Brain pericyte (primary cell): Measurements from ENCODE around the gene PRELID1.
"Not testable (repeated sequence)": the region's sequence is repeated elsewhere in the genome, so short reads cannot be mapped to it uniquely, and the experiment has no call there.

Experiments
- DNase-seq: peaks from one replicate; pipeline ENCODE4 v3.0.0-alpha.2; 2012; ENCODE audit warnings: low read depth, low spot score

PRELID1 gene

DNA sequence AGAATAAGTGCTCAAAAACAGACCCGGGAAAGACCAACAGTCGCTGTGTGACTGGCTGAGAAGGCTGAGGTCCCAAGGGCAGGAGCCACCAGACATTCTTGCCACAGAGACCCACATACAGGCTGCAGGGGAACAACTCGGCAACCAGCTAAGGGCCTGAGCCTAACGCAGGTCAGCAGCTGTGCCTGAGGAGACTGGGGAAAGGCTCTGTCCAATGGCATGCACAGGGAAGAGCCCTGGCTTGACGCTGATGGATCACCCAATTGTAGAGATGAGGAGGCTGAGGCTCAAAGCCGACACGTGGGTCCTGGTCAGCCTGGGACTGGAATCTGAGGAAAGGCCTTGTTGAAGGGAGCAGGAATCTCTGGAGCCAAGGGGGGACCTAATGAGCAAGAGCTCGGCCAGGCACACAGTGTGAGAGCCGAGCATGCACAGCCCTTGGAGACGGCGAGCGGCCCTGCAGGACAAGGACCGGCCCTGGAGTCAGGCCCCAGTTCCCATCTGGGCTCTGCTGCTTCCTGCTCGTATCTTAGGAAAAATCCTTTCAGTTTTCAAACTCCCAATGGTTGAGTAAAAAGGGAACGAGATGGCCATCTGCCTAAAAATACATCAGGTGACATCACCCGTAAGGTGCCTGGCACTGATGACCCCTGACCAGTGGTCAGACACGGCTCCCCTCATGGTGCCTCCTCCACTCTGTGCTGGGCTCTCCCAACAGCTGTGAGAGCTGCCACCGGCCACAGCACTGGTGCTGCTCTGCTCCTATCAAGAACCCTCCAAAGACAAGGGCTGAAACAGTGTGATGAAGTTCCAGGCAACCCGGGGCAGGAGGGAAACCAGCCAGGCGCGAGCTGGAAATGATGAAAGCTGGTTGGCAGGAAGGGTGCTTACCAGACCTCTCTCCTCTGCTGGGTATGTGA lies 31.4 kb downstream of the PRELID1 start:
- no peak for DNase-seq

DNA sequence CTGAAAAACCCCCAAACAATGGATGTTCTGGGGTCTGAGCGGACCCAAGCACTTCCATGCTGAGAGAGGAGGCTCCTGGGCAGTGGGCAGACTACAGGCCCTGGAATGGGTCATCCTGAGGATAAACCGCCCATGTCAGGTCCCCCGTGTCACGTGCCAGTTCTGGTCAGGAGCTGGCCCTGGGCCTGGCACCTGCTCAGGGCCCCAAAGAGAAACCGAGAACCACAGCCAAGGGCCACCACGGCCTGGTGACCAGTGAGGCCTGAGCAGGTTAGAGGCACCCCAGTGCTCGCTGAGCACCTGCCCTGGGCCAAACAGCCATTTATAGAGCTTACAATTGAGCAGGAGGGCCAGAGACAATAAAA lies 32.1 kb downstream of the PRELID1 start:
- no peak for DNase-seq

DNA sequence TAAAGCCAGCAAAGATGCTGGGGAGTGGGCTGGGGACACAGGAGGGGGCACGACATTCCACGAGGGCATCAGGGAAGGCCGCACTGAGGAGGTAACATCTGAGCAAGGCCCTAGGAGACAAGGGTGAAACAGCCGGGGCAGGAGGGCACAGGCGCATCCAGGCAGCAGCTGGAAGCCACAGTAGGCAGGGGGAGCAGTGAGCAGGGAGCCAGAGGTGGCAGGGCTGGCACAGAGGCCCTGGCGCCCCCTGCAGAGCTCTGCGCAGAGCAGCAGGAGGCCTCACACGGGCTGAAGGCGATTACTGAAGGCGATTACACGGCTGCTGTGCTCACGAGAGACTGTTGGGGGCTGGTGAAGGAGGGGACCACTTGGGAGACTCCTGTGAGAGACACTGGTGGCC lies 32.5 kb downstream of the PRELID1 start:
- no peak for DNase-seq

DNA sequence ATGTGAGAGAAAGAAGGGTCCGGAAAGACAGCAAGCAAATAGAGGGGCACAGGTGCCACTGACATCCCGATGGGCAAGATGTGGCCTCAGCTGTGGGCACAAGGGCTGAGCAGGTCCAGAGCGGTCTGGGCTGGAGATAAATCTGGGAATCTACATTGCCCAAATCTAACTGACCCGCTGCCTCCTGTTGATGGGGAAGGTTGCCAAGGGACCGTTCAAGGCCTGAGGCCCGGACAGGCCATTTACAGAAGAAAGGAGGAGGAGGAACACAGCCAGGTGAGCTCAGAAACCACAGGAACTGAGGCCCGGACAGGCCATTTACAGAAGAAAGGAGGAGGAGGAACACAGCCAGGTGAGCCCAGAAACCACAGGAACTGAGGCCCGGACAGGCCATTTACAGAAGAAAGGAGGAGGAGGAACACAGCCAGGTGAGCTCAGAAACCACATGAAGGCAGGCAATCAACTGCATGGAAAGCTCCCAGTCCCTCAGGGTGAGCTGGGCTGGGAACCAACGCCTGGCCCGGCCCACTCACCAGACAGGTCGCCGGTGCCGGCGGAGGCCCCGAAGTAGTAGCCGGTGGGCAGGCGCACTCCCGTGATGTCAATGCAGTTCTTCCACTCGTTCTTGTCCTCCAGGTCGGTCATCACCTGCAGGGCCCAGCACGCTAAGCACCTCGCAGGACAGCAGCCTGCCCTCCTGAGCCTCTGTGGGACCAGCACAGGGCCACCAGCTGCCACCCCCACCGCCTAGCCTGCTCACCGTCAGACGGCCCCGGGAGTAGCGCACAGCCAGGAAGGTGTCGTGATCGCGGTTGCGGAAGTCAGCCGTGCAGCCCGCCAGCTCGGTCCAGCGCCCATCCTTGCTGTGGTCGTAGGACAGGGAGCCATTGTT lies 33.2 kb downstream of the PRELID1 start:
- no peak for DNase-seq

DNA sequence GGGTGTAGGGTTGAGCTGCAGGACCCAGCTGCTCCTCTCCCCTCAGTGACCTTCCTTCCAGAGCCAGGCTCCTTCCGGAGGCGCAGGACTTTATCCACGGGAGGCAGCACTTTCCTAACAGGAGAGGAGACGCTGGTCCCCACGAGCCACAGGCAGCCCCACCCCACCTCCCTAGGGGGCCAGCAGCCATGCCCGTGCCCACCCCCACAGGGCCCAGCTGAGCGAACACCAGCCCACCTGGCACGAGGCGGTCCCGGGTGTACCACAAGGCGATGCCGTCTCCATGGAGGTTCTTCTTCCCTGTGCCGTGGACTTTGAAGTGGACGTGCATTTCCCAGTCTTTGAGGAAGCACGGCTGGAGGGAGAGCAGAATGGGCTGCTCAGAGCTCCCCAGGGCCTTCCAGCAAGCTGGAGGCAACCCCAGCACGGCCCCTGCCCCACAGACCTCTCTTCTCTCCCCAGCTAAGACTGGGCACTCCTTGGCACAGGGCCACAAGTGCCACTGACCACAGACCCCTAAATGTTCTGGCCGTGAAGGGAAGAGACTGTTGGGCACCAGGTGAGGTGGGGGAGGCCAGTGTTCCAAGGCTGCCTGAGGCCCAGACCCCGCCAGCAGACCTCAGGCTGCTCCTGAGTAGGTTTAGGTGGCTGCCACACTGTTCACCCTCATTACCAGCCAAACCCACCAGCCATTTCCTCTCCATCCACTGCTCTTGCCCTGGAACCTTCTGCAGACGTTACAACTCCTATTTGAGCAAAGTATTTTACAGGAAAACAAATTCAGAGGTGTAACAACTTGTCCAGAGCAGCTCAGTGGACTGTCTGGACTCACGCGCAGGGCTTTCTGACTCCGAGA lies 34.9 kb downstream of the PRELID1 start:
- DNase-seq, result no peak

DNA sequence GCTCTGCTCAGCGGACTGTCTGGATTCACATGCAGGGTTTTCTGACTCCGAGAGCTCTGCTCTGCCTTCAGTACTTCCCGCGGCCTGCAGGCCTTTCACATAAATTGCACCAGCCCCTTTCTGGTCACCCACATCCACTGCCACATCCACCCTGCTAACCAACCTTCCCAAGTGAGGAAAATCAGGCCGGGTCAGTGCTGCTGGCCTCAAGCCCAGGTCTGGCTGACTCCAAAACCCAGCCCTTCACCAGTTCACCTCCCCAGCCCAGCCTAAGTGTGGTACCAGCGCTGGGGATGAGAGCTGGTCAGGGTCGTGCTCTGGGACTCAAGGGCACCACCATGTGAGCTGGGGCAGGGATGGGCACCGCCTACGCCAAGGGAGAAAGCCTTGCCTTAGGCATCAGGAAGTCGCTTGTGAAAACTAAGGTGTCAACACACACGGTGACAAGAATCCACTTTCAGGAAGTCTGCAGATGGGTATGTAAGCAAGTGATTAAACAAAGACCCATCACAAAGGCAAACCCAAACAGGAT lies 35.6 kb downstream of the PRELID1 start:
- DNase-seq, result no peak

DNA sequence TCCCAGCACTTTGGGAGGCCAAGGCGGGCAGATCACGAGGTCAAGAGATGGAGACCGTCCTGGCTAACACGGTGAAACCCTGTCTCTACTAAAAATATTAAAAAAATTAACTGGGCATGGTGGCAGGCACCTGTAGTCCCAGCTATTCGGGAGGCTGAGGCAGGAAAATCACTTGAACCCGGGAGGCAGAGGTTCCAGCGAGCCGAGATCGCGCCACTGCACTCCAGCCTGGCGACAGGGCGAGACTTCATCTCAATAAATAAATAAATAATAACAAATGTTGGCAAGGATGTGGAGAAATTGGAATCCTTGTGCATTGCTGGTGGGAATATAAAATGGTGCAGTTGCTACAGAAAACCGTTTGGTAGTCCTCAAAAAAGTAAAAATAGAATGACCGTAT lies 39.4 kb downstream of the PRELID1 start:
- not testable (repeated sequence) for DNase-seq

DNA sequence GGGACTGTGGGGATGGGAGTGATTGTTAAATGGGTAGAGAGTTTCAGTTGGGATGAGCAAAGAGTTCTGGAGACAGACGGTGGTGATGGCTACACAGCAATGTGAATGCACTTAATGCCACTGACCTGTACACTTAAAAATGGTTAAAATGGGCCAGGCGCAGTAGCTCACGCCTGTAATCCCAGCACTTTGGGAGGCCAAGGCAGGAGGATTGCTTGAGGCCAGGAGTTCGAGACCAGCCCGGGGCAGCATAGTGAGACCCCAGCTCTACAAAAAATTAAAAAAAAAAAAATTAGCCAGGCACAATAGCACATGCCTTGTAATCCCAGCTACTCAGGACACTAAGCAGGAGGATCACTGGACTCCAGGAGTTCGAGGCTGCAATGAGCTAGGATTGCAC lies 40.2 kb downstream of the PRELID1 start:
- no peak for DNase-seq

DNA sequence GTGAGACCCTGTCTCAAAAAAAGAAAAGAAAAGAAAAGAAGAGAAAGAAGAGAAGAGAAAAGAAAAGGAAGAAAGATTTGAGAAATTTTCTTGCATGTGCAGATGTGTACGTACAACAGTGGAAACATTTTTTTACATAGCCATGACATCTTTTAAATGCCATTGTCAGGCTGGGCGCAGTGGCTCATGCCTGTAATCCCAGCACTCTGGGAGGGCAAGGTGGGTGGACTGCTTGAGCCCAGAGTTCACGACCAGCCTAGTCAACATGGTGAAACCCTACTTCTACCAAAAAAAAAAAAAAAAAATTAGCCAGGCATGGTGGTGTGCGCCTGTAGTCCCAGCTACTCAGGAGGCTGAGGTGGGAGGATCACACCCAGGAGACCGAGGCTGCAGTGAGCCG lies 41.3 kb downstream of the PRELID1 start:
- no peak for DNase-seq

DNA sequence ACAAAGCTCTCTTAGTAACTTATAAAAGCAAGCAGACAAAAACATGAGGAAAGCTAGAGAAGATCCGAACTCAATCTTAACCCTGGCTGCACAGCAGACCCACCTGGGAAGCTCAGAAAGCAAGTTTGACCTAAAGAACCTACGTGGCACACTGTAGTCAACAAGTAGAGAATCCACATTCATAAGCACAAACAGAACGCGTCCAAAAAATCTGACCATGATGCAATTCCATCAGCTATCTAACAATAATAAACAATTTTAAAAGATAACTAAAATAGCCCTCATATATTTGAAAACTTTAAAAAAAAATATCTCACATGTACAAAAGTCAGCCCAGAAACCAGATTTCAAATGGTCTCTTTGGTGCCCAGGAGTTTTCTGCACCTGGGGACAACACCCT lies 43.2 kb downstream of the PRELID1 start:
- DNase-seq, result no peak

DNA sequence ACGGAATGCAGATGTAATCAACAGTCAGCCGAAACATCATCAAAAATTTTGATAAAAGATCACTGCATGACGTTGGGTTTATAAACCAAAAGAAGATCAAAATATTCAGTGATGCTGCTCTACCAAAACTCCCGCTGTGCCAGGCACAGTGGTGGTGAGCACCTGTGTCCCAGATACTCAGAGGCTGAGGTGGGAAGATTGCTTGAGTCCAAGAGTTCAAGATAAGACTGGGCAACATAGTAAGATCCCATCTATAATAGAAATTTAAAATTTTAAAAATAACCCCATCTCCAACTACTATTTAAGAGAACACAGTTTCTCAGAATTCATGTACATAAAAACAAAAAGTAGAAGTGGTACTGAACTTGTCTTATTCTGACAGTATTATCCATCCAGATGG lies 44.1 kb downstream of the PRELID1 start:
- no peak for DNase-seq

DNA sequence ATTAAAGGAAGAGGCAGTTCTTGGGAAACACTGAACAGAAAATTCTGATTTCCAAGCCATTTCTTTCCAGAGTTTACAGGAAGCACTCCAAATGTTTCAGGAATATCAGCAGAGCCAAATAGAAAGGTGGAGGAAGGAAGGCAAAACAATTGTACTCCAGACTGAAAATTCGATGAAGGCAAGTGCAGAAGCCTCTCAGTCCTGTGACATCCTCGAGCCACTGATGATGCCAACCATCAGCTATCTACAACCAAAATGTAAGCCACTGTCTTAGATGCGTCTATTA lies 45.7 kb downstream of the PRELID1 start:
- DNase-seq, result no peak

DNA sequence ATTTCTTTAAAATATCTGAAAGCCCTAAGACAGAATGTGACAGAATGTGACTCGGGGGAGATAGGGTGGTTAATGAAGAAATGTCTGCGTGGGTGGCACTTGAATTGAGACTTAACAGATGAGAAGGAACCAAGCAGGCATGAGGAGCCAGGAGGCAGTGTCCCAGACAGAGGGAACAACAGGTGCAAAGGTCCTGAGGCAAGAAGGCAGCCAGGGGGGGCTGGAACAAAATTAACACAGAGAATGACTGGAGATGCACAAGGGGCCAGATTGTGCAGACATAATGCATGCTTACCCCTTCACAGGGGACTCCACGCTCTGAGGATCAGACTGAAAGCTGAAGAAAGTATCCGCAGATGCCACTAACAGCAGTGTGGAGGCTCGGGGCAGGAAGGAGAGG lies 46.2 kb downstream of the PRELID1 start:
- DNase-seq, result no peak

DNA sequence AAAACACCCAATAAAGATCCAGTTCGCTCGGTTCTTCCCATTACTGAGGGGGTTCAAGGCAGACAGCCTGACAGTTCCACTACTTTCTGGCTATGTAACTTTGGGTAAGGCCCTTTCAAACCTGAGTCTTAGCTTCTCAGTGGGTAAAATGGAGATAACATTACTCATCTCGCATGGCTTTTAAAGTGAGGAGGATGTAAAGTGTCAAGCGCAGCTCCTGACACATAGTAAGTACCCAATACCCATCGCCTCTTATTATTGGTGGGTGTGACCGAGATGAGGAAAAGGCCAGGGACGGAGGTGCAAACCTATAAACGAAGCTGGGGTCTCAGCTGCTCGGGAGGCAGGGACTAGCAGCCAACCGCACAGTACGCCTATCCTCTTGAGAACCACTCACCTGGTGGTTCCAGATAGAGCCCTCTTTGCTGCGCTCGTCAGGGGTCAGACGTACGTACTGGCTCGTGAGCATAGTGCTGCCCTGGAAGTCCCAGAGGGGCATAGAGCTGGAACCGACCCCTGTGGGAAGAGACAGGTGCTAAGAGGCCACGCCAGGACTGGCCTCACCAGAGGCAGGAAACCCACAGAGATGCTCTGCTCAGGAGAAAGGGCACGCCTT lies 47.3 kb downstream of the PRELID1 start:
- no peak for DNase-seq

DNA sequence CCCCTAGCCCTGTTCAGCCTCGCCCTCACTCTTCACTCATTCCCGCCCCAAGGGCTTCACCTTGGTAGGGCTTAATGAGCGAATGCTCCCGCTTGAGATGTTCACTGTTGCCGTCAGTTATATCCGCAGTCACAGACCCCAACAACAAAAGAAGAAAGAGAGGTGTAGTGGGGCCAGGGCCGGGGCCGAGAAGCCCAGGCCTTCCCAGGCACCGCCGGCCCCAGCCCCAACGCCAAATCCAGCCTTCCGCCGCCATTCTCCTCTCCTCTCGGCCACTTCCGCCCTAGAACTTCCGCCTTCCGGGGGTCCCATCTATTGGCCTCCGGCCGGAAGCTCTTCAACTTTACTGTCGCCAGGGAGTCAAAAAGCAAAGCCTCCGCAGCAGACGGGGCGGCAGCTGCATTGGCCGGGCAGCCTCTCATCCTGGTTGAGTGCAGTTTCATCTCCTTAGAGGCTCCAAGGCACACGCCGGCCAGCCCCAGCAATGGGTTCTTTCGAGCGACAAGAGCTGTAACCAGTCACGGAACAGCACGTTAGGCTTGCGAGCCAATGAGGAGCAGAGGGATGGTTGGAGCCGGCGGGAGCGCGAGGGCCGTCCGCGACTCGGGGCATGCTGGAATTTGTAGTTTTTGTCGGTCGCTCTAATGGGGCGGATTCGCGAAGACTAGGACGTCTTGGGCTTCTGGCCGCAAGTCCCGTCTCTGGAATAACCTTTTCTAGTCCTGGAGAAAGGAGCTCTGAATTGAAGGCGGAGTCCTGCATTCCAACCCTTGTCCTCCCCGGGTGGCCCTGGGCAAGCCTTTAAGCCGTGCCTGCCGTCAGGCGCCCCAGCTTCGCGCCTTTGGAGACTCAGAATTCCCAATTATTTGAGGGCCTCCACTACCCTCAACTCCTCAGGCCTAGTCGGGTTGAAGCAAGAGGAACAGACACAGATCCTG lies 48.1 kb downstream of the PRELID1 start, which contains the start of gene LMAN2:
LMAN2 (minus strand) TSS at position 277 of the 938 bp plus-strand sequence; CDS start at position 256, 21 bp downstream.
- peak; percentile 93 for DNase-seq

DNA sequence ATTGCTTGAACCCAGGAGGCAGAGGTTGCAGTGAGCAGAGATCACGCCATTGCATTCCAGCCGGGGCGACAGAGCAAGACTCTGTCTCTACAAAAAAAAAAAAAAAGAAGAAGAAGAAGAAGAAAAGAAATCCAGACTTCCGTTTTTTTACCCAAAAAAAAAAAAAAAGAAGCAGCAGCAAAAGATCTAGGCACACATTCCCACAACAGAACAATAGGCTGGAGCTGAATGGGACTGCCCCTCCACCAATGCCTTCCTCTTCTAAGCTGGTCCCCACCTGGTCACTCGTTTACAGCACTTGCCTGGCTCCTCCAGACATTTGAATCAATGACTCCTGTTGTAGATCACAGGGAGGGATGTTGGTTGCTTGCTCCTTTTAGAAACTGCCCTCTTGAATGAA lies 49.5 kb downstream of the PRELID1 start:
- no peak for DNase-seq

DNA sequence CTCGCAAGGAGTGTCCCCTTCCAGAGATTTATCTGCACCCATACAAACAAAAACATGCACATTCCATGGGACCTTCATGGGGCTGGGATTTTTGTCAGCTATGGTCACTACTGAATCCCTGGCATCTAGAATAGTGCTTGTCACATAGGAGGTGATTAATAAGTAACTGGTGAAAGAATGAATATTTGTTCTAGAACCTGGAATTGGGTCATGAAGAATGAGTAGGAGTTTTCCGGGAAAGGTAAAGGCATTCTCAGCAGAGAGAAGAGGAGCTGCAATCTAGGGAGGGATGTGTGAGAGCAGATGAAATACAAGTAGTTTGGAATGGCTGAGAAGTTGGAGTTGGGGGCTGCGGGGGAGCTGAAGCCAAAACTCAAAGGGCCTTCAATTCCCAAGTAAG lies 50.7 kb downstream of the PRELID1 start:
- DNase-seq, result no peak

DNA sequence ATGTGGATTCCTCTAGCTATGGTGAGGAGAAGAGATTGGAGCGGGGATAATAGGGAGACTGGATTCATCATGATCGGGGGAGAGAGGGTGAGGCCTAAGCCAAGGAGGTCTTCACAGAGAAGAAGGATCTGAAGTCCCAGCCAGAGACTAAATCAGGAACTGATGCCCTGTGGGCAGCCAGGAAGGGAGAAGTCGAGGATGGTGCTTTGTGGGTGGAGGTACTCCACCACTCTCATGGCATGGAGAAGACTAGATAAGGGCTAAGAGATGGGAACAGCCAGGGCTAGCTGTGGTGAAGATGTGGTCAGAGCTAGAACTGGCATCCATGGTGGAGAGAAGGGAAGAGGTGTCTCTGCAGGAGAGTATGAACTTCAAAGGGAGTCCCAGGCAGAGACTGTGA lies 51.1 kb downstream of the PRELID1 start:
- DNase-seq, result no peak

DNA sequence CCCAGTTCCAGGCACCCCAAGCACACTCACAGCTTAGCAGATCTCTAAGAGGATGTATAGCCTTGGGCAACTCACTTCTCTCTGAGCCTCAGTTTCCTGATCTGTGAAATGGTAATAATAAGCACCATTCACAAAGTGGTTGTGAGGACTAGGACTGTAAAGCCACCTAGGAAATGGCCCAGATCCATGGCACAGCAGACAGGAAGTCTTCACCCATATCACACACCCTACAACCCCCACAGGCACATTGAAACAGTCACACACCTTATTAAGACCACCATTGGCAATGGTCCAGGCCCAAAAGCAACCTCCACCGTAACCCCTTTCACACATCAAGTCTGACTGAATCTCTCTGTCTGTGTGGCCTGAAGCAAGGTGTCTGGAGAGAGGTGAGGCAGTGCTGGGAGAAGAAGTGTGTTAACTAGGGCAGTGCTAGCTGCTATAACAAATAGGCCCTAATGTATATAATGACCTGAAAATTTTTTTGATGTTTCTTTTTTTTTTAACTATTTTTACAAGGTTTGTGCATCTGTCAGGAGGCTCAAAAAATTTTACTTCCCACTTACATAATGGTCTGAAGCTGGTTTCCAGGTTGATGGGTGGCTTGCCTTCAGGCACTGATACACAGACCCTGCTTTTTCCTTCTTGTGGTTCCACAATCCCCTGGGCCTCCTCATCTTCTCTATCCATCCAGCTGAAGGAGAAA lies 51.7 kb downstream of the PRELID1 start:
- DNase-seq, result no peak

DNA sequence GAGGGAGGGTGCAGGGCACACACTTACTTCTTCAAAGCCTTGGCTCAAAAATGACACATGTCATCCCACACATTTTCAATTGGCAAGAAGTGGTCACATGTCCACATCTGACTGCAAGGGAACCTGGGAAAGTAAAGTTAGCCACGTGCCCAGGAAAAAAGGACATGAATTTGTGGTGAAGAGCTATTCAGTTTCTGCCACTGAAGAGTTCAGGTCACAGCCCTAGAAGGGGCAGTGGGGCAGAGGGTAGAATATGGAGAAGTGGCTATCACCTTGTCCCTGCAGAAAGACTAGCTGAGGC lies 52.2 kb downstream of the PRELID1 start:
- DNase-seq, result no peak
